ENCODE measurements around the gene KRTAP4-12. TPM values are rescaled to one million over a fixed set of nuclear protein-coding genes. Genes with fewer than 3 reads are reported as not detected.
"Not testable (repeated sequence)": the region's sequence is repeated elsewhere in the genome, so short reads cannot be mapped to it uniquely, and the experiment has no call there.

Gene KRTAP4-12
- polyA plus RNA-seq (ENCODE audit: insufficient read length), result not detected
- long read RNA-seq, donor 1, result 0 reads
- long read RNA-seq, donor 2, result 0 reads
- long read RNA-seq, donor 3, result 0 reads
- long read RNA-seq, donor 4, result 0 reads
- long read RNA-seq, donor 5, result 0 reads
- long read RNA-seq, donor 6, result 0 reads
- long read RNA-seq, donor 7, result 0 reads
- long read RNA-seq, donor 8, result 0 reads

DNA sequence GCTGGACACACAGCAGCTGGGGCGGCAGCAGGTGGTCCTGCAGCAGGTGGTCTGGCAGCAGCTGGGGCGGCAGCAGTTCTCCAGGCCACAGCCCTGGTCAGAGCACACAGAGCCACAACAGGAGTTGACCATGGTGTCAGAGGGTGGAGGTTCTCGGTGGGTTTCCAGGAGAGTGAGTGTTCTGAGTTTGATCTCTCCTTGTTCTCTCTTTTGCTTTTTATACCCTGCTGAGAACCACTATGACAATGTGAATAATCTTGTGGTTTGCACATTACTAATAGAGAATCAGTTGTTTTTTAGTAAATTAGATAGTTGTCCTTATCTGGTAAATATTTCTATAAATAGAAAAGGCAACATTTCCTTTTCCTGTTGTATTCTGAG is at the start of gene KRTAP4-12:
Gene KRTAP4-12, minus strand, starts transcription at position 192 of the 381 bp plus-strand sequence. Its CDS starts 60 bp downstream, at position 132.
- DNase-seq, result not testable (repeated sequence)

DNA sequence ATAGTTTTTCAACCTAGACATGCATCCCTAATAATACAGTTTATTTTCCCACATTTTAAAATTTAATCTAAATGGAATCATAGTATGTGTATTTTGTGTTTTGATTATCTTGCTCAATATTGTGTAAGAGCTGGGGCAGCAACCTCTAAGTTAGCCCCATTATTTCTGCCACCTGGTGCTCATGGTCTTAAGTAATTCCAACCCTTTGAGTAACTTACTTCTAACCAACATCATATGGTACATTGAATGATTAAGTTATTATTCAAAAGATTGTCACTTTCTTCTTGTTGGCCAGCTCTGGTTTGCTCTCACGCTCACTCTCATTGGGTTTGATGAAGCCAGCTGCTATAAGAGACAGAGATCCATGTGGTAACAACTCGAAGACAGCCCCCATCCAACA is 47.9 kb upstream of the KRTAP4-12 start:
- no peak for DNase-seq

DNA sequence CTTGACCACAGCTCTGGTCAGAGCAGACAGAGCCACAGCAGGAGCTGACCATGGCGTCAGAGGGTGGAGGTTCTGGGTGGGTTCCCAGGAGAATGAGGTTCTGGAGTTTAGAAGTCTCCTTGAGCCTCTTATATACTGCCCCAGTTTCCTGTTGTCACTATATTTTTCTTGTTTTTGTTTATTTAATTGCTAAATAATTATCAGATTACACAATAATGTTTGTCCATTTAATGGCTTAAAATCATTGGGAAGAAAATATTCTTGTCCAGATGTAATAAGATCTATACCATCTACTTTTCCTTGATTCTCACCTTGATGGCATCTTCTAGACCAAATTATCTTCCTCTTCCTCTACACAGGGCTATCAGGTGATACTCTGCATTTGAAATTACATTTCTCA is 44.1 kb upstream of the KRTAP4-12 start, which contains the start of gene KRTAP4-3:
Gene KRTAP4-3, minus strand, starts transcription at position 101 of the 400 bp plus-strand sequence. Its CDS starts 49 bp downstream, at position 52.
- DNase-seq, result no peak

DNA sequence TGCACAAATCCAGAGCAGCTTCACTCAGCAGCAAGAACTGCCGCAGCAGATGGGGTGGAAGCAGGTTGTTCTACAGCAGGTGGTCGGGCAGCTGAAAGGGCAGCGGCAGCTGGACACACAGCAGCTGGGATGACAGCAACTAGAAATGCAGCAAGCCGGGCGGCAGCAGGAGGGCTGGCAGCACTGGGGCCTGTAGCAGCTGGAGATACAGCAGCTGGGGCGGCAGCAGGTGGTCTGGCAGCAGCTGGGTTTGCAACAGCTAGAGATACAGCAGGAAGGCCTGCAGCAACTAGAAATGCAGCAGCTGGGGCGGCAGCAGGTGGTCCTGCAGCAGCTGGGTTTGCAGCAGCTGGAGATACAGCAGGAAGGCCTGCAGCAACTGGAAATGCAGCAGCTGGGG is 43.6 kb upstream of the KRTAP4-12 start:
- DNase-seq, result no peak

DNA sequence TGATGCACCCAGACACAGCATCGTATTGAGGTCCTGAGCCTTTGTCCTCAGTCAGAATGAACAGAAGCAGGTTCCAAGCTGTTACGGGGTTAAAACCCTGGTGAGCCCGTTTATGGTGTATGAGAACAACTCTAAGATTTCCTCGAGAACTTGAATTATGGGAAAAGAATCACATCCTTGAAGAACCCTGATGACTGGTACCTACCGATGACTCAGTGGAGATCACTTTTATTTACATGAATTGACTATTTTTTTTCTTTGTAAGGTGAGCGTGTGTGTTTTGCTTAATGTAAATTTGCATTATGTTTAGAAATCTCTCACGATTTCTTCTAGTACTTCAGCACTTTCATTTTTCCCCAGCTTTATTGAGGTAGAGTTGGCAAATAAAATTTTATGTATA is 39.8 kb upstream of the KRTAP4-12 start:
- no peak for DNase-seq

DNA sequence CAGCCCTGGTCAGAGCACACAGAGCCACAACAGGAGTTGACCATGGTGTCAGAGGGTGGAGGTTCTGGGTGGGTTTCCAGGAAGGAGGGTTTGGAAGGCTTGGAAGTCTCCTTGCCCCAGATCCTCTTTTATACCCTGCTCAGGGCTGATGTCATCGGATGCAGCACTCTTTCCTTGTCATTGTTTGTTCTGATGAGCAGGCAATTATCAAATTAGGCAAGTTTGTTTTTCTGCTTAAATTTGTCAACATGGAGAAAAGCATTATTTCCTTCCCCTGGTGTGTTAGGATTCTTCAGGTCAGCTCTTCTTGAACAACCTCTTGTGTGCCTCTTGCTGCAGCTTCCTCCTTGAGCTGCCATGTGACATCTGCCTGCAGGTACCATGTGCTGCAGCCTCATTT is 36.7 kb upstream of the KRTAP4-12 start, which contains the start of gene KRTAP4-4:
Gene KRTAP4-4, minus strand, starts transcription at position 101 of the 400 bp plus-strand sequence. Its CDS starts 57 bp downstream, at position 44.
- no peak for DNase-seq

DNA sequence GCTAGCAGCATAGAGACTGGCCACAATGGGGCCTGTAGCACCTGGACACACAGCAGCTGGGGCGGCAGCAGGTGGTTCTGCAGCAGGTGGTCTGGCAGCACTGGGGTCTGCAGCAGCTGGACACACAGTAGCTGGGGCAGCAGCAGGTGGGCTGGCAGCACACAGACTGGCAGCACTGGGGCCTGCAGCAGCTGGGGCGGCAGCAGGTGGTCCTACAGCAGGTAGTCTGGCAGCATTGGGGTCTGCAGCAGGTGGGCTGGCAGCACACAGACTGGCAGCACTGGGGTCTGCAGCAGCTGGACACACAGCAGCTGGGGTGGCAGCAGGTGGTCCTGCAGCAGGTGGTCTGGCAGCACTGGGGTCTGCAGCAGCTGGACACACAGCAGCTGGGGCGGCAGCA is 36.2 kb upstream of the KRTAP4-12 start:
- DNase-seq, result not testable (repeated sequence)

DNA sequence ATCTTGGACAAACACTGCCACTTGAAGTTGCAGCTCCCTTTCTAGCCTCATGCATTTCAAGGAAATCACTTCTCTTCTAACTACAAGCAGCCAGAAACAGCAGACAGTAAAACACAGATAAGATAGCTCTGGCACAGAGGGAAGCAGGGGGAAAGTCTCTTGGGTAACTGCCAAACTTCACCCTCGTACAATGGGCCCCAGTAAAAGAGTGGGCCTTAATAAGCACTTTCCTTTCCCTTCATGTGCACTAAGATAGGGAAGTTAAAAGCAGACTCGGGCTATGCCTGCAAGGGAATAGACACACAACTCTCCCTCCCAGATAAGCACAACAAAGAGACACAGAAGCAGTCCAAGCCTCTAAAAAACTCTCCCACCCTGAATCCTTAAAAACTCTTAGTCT is 29.9 kb upstream of the KRTAP4-12 start:
- no peak for DNase-seq

DNA sequence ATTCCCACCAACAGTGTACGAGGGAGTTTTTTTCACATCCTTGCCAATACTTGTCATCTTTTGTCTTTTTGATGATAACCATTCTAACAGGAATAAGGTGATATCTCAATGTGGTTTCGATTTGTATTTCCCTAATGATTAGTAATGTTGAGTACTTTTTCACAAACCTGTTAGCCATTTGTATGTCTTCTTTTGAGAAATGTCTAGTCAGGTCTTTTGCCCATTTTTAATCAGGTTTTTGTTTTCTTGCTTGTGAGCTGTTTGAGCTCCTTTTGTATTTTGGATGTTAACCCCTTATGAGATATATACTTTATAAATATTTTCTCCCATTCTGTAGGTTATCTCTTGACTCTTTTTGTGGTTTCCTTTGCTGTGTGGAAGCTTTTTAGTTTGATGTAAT is 27.5 kb upstream of the KRTAP4-12 start:
- DNase-seq, result no peak

DNA sequence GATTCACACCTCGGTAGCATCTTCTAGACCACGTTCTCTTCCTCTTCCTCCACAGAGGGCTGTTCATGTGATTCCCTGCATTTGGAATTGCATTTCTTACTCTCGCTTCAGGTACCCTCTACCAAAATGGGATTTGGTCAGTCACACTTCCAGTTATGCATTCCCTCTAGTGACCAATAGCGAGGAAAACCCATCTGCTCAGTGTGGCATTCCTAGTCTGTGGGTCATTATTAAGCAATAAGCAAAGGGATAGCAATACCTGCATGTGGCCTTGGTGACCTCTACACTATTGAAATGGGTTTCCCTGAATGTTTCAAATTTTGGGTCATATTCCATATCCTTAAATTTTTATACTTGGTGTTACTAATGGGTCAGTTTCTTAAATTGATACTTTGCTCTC is 26.0 kb upstream of the KRTAP4-12 start:
- no peak for DNase-seq

DNA sequence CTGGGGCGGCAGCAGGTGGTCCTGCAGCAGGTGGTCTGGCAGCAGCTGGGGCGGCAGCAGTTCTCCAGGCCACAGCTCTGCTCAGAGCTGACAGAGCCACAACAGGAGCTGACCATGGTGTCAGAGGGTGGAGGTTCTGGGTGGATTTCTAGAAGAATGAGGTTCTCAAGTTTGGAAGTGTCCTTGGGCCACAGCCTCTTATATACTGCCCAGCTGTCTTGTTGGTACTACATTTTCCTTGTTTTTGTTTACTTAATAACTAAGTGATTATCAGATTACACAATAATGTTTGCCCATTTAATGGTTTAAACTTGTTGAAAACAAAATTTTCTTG is 25.6 kb upstream of the KRTAP4-12 start, which contains the start of gene KRTAP4-5:
Gene KRTAP4-5, minus strand, starts transcription at position 174 of the 334 bp plus-strand sequence. Its CDS starts 58 bp downstream, at position 116.
- DNase-seq, result no peak

DNA sequence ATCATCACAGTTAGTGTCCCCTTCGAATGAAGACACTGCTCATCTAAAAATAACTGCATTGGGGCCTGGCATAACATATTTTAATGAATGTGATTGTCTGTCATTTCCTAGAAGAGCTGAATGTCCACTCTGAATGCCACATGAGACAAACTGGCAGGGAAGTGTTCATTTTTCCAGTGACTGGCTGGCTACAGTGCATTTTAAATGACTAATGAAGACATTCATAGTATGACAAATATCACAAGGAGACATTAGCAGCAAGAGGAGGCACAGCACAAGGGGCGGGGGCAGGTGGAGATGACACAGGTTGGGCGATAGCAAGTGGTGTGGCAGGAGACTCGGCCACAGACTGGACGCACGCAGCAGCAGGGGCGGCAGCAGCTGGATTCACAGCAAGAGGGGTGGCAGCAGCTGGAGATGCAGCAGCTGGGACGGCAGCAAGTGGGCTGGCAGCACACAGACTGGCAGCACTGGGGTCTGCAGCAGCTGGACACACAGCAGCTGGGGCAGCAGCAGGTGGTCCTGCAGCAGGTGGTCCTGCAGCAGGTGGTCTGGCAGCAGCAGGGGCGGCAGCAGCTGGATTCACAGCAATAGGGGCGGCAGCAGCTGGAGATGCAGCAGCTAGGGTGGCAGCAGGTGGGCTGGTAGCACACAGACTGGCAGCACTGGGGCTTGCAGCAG is 25.1 kb upstream of the KRTAP4-12 start:
- DNase-seq, result not testable (repeated sequence)

DNA sequence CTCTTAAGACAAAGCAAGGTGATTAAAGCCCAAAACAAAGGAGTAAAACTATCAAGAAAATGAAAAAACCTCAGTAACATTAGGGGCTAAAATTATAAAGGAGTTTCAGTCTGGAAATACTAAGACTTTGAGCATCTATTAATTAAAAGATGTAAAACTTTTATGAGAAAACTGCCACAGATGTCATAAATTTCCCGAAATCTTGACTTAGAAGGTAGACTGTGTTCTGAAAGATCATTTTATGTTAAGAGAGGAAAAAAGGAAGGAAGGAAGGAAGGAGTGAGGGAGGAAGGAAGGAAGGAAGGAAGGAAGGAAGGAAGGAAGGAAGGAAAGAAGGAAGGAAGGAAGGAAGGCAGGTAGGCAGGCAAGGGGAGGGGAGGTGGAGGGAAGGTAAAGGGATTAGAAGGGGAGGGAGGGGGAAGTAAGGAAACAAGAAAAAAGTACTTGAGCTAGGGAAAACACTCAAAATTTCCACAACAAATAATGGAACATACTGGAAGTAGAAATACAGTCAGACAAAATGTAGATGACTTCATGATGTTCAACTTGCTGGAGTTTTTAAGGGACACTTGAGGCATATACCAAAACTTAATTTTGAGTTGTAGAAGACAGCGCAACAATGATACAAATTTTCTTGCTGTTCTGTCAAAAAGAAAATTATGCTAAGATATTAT is 23.7 kb upstream of the KRTAP4-12 start:
- no peak for DNase-seq

DNA sequence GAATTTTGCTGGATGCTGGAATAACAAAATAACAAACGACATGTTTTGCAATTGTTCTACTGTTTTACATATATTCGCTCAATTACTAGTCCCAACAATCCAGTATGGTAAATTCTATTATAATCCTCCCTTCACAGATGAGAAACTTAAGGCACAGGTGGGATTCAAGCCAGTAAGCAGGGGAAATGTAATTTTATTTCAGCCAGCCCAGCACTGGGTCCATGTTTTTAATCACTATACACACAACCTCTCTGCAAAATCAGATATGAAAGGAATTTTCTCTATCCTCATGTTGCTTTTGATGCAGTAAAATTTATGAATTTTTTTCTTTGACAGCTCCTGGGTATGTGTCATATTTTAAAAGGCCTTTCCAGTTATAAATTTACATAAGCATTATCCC is 21.3 kb upstream of the KRTAP4-12 start:
- DNase-seq, result no peak

DNA sequence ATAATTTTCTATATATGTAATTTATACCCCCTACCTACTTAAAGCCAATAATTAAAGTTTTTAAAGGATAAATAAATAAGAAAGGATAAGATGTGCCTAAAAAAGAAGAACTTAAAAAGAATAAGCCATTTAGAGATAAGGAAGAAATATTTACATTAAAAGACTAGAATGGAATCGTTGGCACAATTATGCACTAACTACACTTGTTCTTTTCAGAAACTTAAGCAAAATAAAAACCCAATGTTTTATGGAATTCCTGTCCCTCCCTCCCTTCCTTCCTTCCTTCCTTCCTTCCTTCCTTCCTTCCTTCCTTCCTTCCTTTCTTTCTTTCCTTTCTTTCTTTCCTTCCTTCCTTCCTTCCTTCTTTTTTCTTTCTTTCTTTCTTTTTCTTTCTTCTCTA is 20.9 kb upstream of the KRTAP4-12 start:
- DNase-seq, result no peak

DNA sequence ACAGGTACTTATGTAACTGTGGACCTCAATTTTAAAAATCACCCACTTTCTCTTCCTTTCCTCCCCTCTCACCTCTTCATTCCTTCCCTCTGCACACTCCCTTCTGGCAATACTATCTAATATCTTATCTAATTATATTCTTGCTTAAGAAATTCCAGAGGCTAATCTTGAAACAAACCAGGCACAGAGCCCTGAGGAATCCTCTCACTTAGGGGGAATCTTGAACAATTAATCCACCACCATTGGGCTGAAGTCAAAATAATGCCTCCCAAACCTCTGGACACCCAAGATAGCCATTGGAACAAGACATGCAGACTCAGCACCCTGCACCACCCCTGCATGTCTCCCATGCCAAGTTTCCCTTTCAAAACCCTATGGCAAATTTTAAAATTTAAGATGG is 17.4 kb upstream of the KRTAP4-12 start:
- DNase-seq, result no peak

DNA sequence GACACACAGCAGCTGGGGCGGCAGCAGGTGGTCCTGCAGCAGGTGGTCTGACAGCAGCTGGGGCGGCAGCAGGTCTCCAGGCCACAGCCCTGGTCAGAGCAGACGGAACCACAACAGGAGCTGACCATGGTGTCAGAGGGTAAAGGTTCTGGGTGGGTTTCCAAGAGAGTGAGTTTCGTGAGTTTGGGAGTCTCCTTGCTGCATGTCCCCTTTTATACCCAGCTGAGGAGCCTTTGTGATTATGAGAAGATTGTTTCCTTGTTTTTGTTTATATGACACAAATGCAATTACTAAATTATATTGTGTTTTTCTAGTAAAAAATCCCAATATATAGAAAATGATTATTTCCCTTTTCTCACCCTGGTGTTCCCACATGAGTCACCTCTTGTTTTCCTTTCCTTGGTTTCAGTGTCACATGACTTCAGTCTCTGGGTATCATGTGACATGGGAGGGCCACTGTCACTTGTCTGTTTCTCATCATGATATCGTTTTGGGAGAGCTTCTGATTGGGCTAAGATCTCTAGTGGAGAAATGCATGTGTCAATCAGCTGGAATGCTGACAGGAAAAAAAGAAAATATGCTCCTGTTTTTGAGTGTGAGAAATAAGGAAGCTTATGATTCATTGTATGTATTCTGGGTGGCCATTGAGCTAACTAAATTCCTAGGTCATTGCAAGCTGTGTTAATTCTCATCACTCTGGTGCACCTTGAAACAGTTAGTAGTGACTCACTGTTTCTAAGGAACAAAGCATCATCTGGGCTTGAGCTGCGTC is 16.6 kb upstream of the KRTAP4-12 start, which contains the start of gene KRTAP4-6:
Gene KRTAP4-6, minus strand, starts transcription at position 185 of the 772 bp plus-strand sequence. Its CDS starts 57 bp downstream, at position 128.
- no peak for DNase-seq

DNA sequence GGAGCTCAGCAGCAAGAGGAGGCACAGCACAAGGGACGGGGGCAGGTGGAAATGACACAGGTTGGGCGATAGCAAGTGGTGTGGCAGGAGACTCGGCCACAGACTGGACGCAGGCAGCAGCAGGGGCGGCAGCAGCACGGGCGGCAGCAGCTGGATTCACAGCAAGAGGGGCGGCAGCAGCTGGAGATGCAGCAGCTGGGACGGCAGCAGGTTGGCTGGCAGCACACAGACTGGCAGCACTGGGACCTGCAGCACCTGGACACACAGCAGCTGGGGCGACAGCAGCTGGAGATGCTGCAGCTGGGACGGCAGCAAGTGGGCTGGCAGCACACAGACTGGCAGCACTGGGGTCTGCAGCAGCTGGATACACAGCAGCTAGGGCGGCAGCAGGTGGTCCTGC is 15.9 kb upstream of the KRTAP4-12 start:
- not testable (repeated sequence) for DNase-seq

DNA sequence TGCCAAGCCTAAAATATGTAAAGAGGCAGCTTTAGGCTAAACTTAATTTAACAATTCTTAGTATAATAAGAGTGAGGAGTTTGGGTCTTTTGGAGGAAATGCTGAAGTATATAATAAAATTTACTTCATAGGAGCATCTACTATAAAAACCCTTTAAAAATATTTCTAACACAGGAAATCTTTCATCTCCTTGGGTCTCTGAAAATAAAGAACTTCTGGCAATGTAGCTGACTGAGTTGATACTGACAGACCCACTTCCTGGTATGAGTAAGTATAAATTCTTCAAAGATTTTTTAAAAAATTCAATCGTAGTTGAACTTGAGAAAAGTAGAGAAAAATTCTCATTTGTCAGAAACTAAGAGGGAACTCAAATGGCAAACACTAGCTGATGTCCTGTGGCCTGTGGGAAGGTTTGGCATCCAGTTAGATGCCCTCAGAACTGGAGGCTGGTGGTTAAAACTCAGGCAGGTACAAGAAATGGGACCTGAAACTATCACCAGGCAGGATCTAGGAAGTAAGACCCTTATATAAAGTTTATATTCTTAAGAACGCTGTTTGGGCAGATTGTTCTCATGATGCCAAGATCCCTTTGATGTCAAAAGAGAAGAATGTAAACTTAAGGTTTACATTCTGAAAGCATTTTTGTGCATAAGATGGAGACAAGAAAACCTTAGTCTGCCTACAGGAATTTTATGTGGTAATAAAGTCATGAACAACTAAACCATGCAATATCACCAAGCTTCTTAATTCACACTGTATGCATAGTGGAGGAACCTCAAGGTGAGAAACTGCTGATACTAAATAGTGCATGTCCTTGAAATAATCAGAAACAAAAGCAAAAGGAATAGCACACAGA is 10.1 kb upstream of the KRTAP4-12 start:
- no peak for DNase-seq

DNA sequence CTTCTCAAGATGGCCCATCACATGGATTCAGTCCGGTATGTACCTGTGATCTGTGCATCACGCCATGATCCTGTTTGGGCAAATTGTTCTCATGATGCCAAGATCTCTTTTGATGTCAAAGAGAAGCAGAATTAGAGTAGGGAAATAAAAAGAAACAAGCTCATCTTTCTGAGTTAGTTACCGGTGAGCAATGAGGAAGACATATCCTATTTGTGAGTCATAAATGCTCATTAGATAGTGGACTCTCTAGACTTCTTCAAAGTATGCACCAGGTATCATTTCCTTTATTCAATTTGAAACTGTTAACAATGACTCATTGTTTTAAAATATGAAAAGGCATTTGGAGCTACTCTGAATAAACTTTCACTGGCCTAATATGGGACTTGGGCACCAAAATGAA is 8.0 kb upstream of the KRTAP4-12 start:
- DNase-seq, result no peak

DNA sequence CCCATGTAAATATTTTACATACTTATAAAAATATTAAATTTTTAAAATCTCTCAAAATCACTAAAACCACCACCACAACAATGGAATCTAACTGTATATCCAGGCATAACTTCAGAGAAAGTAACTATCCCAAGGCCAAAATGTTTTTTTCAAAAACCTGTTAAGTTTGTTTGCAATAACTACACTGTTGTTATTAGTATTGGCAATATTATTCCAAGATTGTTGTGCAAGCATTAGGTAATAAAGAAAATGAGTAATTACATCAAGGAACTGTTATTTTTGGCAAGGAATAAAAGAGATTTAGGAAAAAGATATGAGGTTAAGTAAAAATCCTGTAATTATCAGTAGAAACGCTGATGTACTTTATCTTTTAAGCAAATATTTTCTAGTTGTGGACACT is 3.4 kb upstream of the KRTAP4-12 start:
- no peak for DNase-seq
